IMR-90 (cell line): ENCODE measurements around the gene MLST8.
A peak's percentile ranks its signal among the peaks of the same experiment; 100 is the strongest.

ENCODE experiments used
- CEBPB ChIP-seq: IDR thresholded peaks from 2 replicates; pipeline ENCODE4 v1.6.1; 2012; ENCODE audit warnings: low read depth, low read length, improper control_type of control experiment
- CHD1 ChIP-seq: IDR thresholded peaks from 2 replicates; pipeline ENCODE4 v1.6.1; 2012; ENCODE audit warnings: low read depth, low read length, improper control_type of control experiment
- FOS ChIP-seq: fragments of 150-350 bp; IDR thresholded peaks from 2 replicates; pipeline ENCODE4 v1.6.1; 2016; ENCODE audit warnings: low read depth, low read length
- MXI1 ChIP-seq: IDR thresholded peaks from 2 replicates; pipeline ENCODE4 v1.6.1; 2012; ENCODE audit warnings: low read depth, mild to moderate bottlenecking, low read length, moderate library complexity, borderline replicate concordance
- POLR2A ChIP-seq: IDR thresholded peaks from 2 replicates; pipeline ENCODE4 v1.6.1; 2012; ENCODE audit warnings: mild to moderate bottlenecking, low read depth, low read length
- RCOR1 ChIP-seq: IDR thresholded peaks from 2 replicates; pipeline ENCODE4 v1.6.1; 2012; ENCODE audit warnings: mild to moderate bottlenecking, low read length, improper control_type of control experiment; ENCODE audit not compliant: insufficient replicate concordance
- RFX5 ChIP-seq: IDR thresholded peaks from 2 replicates; pipeline ENCODE4 v1.8.0; 2012; ENCODE audit warnings: low read depth, mild to moderate bottlenecking, low read length, moderate library complexity
- SMC3 ChIP-seq: fragments of 150-350 bp; IDR thresholded peaks from 2 replicates; pipeline ENCODE4 v1.6.1; 2016; ENCODE audit warnings: low read depth, mild to moderate bottlenecking, antibody characterized with exemption, low read length, moderate library complexity
- USF2 ChIP-seq: fragments of 150-350 bp; IDR thresholded peaks from 2 replicates; pipeline ENCODE4 v1.6.1; 2017; ENCODE audit warnings: mild to moderate bottlenecking, antibody characterized with exemption, low read length, low read depth
- TF ChIP-seq, protein P1 (sequence below): conservative IDR thresholded peaks from 2 replicates; pipeline ENCODE4 v1.5.1; 2012; ENCODE audit warnings: mild to moderate bottlenecking, low read depth, low read length, improper control_type of control experiment
- TF ChIP-seq, protein P2 (sequence below): fragments of 150-350 bp; IDR thresholded peaks from 2 replicates; pipeline ENCODE4 v1.6.1; 2016; ENCODE audit warnings: low read depth, mild to moderate bottlenecking, low read length, moderate library complexity, borderline replicate concordance

DNA sequence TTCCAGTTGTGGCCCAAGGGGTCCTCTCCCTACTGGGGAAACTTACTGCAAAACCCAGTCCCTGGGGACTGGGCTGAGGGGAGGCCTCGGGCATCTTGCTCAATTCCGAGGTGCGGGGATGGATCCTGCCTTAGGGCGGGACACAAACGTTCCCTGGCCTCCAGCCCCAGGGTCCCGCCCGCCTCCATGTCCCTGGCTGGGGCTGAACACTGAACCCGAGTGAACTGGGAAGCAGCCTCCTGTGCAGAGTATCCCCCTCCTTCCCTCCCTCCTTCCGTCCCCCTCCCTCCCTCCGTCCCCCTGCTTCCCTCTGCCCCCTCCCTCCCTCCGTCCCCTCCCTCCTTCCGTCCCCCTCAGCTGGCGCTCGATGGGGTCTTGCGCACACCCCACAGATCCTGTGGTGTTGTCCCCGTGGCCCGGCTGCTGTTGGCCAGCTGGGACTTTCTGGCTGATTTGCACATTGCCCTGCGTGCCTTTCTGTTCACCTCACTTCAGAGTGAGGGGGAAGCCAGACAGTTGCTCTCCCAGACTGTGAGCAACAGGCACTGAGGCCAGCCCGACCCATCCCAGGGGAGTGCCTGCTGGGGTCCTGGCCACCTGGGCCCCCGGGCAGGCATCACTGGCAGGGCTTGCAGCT lies 44.2 kb upstream of the MLST8 start:
- TF ChIP-seq, protein P1, sequence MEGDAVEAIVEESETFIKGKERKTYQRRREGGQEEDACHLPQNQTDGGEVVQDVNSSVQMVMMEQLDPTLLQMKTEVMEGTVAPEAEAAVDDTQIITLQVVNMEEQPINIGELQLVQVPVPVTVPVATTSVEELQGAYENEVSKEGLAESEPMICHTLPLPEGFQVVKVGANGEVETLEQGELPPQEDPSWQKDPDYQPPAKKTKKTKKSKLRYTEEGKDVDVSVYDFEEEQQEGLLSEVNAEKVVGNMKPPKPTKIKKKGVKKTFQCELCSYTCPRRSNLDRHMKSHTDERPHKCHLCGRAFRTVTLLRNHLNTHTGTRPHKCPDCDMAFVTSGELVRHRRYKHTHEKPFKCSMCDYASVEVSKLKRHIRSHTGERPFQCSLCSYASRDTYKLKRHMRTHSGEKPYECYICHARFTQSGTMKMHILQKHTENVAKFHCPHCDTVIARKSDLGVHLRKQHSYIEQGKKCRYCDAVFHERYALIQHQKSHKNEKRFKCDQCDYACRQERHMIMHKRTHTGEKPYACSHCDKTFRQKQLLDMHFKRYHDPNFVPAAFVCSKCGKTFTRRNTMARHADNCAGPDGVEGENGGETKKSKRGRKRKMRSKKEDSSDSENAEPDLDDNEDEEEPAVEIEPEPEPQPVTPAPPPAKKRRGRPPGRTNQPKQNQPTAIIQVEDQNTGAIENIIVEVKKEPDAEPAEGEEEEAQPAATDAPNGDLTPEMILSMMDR, result no peak
- TF ChIP-seq POLR2A (no peak), CHD1 (no peak), CEBPB (peak; percentile 51; the same call in 1 of the 2 replicates), MXI1 (no peak), USF2 (0 out of 2 replicates have a peak, but pooled peaks have one; percentile 7), SMC3 (no peak), RFX5 (no peak), RCOR1 (no peak), FOS (no peak)
- TF ChIP-seq, protein P2, sequence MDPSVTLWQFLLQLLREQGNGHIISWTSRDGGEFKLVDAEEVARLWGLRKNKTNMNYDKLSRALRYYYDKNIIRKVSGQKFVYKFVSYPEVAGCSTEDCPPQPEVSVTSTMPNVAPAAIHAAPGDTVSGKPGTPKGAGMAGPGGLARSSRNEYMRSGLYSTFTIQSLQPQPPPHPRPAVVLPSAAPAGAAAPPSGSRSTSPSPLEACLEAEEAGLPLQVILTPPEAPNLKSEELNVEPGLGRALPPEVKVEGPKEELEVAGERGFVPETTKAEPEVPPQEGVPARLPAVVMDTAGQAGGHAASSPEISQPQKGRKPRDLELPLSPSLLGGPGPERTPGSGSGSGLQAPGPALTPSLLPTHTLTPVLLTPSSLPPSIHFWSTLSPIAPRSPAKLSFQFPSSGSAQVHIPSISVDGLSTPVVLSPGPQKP, result no peak
